ENCODE data around the gene CCDC150. TPM values are rescaled to one million over a fixed set of nuclear protein-coding genes. Genes with fewer than 3 reads are reported as not detected.

The CCDC150 gene
- total RNA-seq, 2 experiments from 2014 or later, result 29.7 to 40.8 TPM

DNA sequence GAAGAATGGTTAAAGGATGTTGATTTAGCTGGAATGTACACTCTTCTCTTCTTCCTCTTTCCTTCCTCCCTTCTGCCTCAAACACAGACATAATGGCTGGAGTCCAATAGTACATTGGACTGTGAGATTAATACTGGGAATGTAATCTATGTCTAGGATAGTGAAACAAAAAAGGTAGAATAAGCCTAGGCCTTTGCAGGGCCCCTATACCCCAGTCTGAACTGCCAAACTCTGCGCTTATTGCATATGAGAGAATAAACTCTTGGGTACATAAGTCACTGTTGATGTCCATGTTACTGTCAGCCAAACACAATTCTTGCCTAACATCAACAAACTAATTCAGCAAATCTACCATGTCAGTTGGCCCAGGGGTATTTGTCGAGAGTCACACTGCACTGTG is 29.7 kb upstream of the CCDC150 start:
- H3K9me3 ChIP-seq (ENCODE audit: low read length), result no peaks in the 10 kb centered on the region
- no peaks in the 10 kb centered on the region for H3K9me2 ChIP-seq (ENCODE audit: insufficient read depth, low read length)
- BruUV-seq (replicated peaks), result no TSS peak
- no peaks in the 10 kb centered on the region for H3K36me3 ChIP-seq (ENCODE audit: insufficient read depth, low read length)
- CTCF ChIA-PET (ENCODE audit: unreplicated experiment), result no interaction called here
- H3K27ac ChIP-seq (ENCODE audit: low read depth, low read length, poor library complexity, severe bottlenecking), result no peak overlapping the region
- POLR2A ChIA-PET, result interaction anchor here (0.9 kb wide), 1 partner anchor 18 kb away, joined by 3 read pairs; no protein-coding TSS in a partner anchor
- H3K79me2 ChIP-seq (ENCODE audit: insufficient read depth, low read depth, low read length), result no peaks in the 10 kb centered on the region
- H2AFZ ChIP-seq (ENCODE audit: low read length), result no peak overlapping the region
- no peaks in the 10 kb centered on the region for H3K4me1 ChIP-seq (ENCODE audit: insufficient read depth, low read length, poor library complexity, severe bottlenecking)
- no peak overlapping the region for H3K4me3 ChIP-seq (ENCODE audit: low read depth, low read length, poor library complexity, severe bottlenecking)
- H4K20me1 ChIP-seq (ENCODE audit: insufficient read depth, low read length), result no peaks in the 10 kb centered on the region
- TF ChIP-seq, protein P1, sequence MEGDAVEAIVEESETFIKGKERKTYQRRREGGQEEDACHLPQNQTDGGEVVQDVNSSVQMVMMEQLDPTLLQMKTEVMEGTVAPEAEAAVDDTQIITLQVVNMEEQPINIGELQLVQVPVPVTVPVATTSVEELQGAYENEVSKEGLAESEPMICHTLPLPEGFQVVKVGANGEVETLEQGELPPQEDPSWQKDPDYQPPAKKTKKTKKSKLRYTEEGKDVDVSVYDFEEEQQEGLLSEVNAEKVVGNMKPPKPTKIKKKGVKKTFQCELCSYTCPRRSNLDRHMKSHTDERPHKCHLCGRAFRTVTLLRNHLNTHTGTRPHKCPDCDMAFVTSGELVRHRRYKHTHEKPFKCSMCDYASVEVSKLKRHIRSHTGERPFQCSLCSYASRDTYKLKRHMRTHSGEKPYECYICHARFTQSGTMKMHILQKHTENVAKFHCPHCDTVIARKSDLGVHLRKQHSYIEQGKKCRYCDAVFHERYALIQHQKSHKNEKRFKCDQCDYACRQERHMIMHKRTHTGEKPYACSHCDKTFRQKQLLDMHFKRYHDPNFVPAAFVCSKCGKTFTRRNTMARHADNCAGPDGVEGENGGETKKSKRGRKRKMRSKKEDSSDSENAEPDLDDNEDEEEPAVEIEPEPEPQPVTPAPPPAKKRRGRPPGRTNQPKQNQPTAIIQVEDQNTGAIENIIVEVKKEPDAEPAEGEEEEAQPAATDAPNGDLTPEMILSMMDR (conservative IDR thresholded peaks at IDR 0.05; ENCODE audit: low read length), result no peak
- no peak for TF ChIP-seq EZH2phosphoT487 (IDR thresholded peaks at IDR 0.05; ENCODE audit: borderline replicate concordance, low read depth, low read length)
- intact Hi-C loops (cut with micrococcal nuclease; ENCODE audit: unreplicated experiment), result no loop called here
- no peak overlapping the region for H3K4me2 ChIP-seq (ENCODE audit: low read length)
- no peak for DNase-seq (ENCODE audit: low spot score)

DNA sequence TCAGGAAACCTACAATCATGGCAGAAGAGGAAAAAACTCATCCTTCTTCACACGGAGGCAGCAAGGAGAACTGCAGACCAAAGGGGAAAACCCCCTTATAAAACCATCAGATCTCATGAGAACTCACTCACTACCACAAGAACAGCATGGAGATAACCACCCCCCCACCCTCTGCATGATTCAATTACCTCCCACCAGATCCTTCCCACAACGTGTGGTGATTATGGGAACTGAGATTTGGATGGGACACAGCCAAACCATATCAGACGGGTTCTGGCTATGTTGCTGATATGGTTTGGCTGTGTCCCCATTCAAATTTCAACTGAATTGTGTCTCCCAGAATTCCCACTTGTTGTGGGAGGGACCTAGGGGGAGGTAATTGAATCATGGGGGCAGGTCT is 28.7 kb upstream of the CCDC150 start:
- ChIA-PET POLR2A (interaction anchor here (0.9 kb wide), 1 partner anchor 17 kb away, joined by 3 read pairs; no protein-coding TSS in a partner anchor), CTCF (ENCODE audit: unreplicated experiment) (no interaction called here)
- TF ChIP-seq, protein P1 (conservative IDR thresholded peaks at IDR 0.05; ENCODE audit: low read length), result no peak
- TF ChIP-seq EZH2phosphoT487 (IDR thresholded peaks at IDR 0.05; ENCODE audit: borderline replicate concordance, low read depth, low read length), result no peak
- Histone ChIP-seq H3K9me2 (ENCODE audit: insufficient read depth, low read length) (no peaks in the 10 kb centered on the region), H4K20me1 (ENCODE audit: insufficient read depth, low read length) (no peaks in the 10 kb centered on the region), H3K4me1 (ENCODE audit: insufficient read depth, low read length, poor library complexity, severe bottlenecking) (no peaks in the 10 kb centered on the region), H3K27ac (ENCODE audit: low read depth, low read length, poor library complexity, severe bottlenecking) (no peak overlapping the region), H3K9me3 (ENCODE audit: low read length) (no peaks in the 10 kb centered on the region), H3K4me3 (ENCODE audit: low read depth, low read length, poor library complexity, severe bottlenecking) (no peak overlapping the region), H3K79me2 (ENCODE audit: insufficient read depth, low read depth, low read length) (no peaks in the 10 kb centered on the region), H3K36me3 (ENCODE audit: insufficient read depth, low read length) (no peaks in the 10 kb centered on the region), H2AFZ (ENCODE audit: low read length) (no peak overlapping the region), H3K4me2 (ENCODE audit: low read length) (no peak overlapping the region)
- DNase-seq (ENCODE audit: low spot score), result no peak
- intact Hi-C loops (cut with micrococcal nuclease; ENCODE audit: unreplicated experiment), result no loop called here
- no TSS peak for BruUV-seq (replicated peaks)

DNA sequence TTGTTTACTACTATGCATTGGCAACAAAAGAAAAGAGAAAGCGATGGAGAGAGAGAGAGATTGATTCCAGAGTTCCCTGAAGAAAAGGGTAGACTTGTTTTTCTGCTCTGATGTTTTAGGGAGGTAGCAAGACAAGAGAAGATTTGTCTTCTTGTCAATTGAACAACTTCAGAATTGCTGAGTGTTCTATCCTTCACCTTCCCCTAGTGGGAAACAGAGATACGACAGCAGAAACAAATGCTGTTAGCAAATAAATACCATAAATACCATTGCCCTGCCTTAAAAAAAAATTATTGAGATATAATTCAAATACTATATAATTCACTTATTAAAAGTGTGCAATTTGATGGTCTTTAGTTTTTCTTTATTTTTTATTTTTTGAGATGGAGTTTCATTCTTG is 26.2 kb upstream of the CCDC150 start:
- ChIA-PET POLR2A (interaction anchor here (0.6 kb wide), 2 partner anchors 188 to 681 kb away, joined by 3 read pairs; no protein-coding TSS in a partner anchor), CTCF (ENCODE audit: unreplicated experiment) (no interaction called here)
- DNase-seq (ENCODE audit: low spot score), result no peak
- TF ChIP-seq, protein P1 (conservative IDR thresholded peaks at IDR 0.05; ENCODE audit: low read length), result no peak
- TF ChIP-seq EZH2phosphoT487 (IDR thresholded peaks at IDR 0.05; ENCODE audit: borderline replicate concordance, low read depth, low read length), result no peak
- intact Hi-C loops (cut with micrococcal nuclease; ENCODE audit: unreplicated experiment), result no loop called here
- Histone ChIP-seq H3K4me3 (ENCODE audit: low read depth, low read length, poor library complexity, severe bottlenecking) (no peak overlapping the region), H4K20me1 (ENCODE audit: insufficient read depth, low read length) (no peaks in the 10 kb centered on the region), H3K4me2 (ENCODE audit: low read length) (no peak overlapping the region), H3K9me2 (ENCODE audit: insufficient read depth, low read length) (no peaks in the 10 kb centered on the region), H3K36me3 (ENCODE audit: insufficient read depth, low read length) (no peaks in the 10 kb centered on the region), H3K9me3 (ENCODE audit: low read length) (no peaks in the 10 kb centered on the region), H3K27ac (ENCODE audit: low read depth, low read length, poor library complexity, severe bottlenecking) (no peak overlapping the region), H2AFZ (ENCODE audit: low read length) (no peak overlapping the region), H3K4me1 (ENCODE audit: insufficient read depth, low read length, poor library complexity, severe bottlenecking) (no peaks in the 10 kb centered on the region), H3K79me2 (ENCODE audit: insufficient read depth, low read depth, low read length) (no peaks in the 10 kb centered on the region)
- no TSS peak for BruUV-seq (replicated peaks)

All from OCI-LY7 (cell line).